ENCODE results near the gene TLR7. TPM values are rescaled to one million over a fixed set of nuclear protein-coding genes. Genes with fewer than 3 reads are reported as not detected.

TLR7 gene
- total RNA-seq, 1 experiment from 2014 or later = not detected

- H4K91ac ChIP-seq (ENCODE audit: insufficient read length, low read depth, low read length) = no peak overlapping the region
- H3K14ac ChIP-seq (ENCODE audit: insufficient read depth, low read length) = no peak overlapping the region
- no peak overlapping the region for H3K9ac ChIP-seq (ENCODE audit: extremely low read depth, insufficient read length, low read length)
- DNase-seq = no peak
- H3K36me3 Mint-ChIP-seq (ENCODE audit: insufficient read depth in 1 of 3, low read depth in 3 of 3) = peaks cover 20 to 34% (median 22%) of the 10 kb centered on the region in 3 experiments
- no peaks in the 10 kb centered on the region for H3K27me3 Mint-ChIP-seq (ENCODE audit: low read depth)
- no peak overlapping the region for H3K27ac Mint-ChIP-seq
- no peaks in the 10 kb centered on the region for H3K79me2 ChIP-seq (ENCODE audit: insufficient read depth, low read length)
- no peak overlapping the region for H2BK20ac ChIP-seq (ENCODE audit: low read depth, low read length, poor library complexity, severe bottlenecking)
- H3K4me2 ChIP-seq (ENCODE audit: insufficient read depth, insufficient read length, low read length) = no peak overlapping the region
- no peak overlapping the region for H2BK15ac ChIP-seq (ENCODE audit: low read depth, low read length)
- H2AK5ac ChIP-seq (ENCODE audit: insufficient read length, low read length) = no peak overlapping the region
- H4K20me1 ChIP-seq (ENCODE audit: control insufficient read depth, insufficient read depth, insufficient read length) = no peaks in the 10 kb centered on the region
- H2BK120ac ChIP-seq (ENCODE audit: low read depth, low read length, poor library complexity, severe bottlenecking) = no peak overlapping the region
- H3K23me2 ChIP-seq (ENCODE audit: insufficient read length, low read depth, low read length, poor library complexity, severe bottlenecking) = no peaks in the 10 kb centered on the region
- no peak overlapping the region for H3K4me3 Mint-ChIP-seq
- no peak overlapping the region for H3K56ac ChIP-seq (ENCODE audit: insufficient read length, low read depth, low read length)
- H3T11ph ChIP-seq (ENCODE audit: low read length) = no peak overlapping the region
- no CpG with 5 or more reads among the region's 5 CpGs for WGBS (ENCODE audit: extremely low coverage, insufficient read length, low lambda C conversion rate)
- H3K9me3 ChIP-seq (ENCODE audit: control insufficient read depth, low read depth, low read length) = peaks cover 13% of the 10 kb centered on the region
- H3K4ac ChIP-seq (ENCODE audit: low read depth, low read length) = no peak overlapping the region
- no peak overlapping the region for H3K27ac ChIP-seq (ENCODE audit: insufficient read length, low read depth, low read length)
- no peak overlapping the region for H4K5ac ChIP-seq (ENCODE audit: insufficient read length, low read depth, low read length)
- H4K8ac ChIP-seq (replicated peaks; ENCODE audit: insufficient read length, low read depth, low read length) = no peak overlapping the region
- no peak overlapping the region for H3K18ac ChIP-seq (ENCODE audit: insufficient read length, low read depth, low read length)
- no peaks in the 10 kb centered on the region for H3K4me1 ChIP-seq (ENCODE audit: insufficient read depth, low read length)
- no peak overlapping the region for H3K23ac ChIP-seq (ENCODE audit: insufficient read length, low read depth, low read length)
- H3K27me3 ChIP-seq (ENCODE audit: insufficient read depth, low read length) = no peaks in the 10 kb centered on the region
- H3K9me3 Mint-ChIP-seq = peaks cover 79 to 86% of the 10 kb centered on the region in 2 experiments
- H3K79me1 ChIP-seq (ENCODE audit: insufficient read depth, low read depth, low read length, poor library complexity, severe bottlenecking) = no peaks in the 10 kb centered on the region
- no peak overlapping the region for H2BK5ac ChIP-seq (ENCODE audit: insufficient read length, low read length)
- no peak overlapping the region for H2BK12ac ChIP-seq (ENCODE audit: insufficient read length, low read depth, low read length)
- no peaks in the 10 kb centered on the region for H3K4me1 Mint-ChIP-seq
- no peak overlapping the region for H2AFZ ChIP-seq (ENCODE audit: low read length)
- no peak for TF ChIP-seq CTCF (conservative IDR thresholded peaks at IDR 0.05)
Observed at GRCh38 chrX:12934850-12935249, 68.0 kb downstream of the TLR7 start.
